K562 (cell line): ENCODE results near the gene DNAJC1. TPM values are rescaled to one million over a fixed set of nuclear protein-coding genes. Genes with fewer than 3 reads are reported as not detected.
"Not testable (repeated sequence)": the region's sequence is repeated elsewhere in the genome, so short reads cannot be mapped to it uniquely, and the experiment has no call there.

Experiments
- ATAC-seq: fragments of 200-7000 bp; cut with Tn5 transposase; 3 replicates; pipeline ENCODE4 v1.9.1; 2020; ENCODE audit warnings: moderate library complexity
- BruUV-seq: library from RNA; stranded (reverse); fragments of 400-500 nt; replicated peaks from 2 replicates; lab custom pipeline; 2021; lab: Mats Ljungman, UMichigan
- CTCF ChIA-PET: fragments of 300-600 bp; formaldehyde crosslinking; extraction: SDS; loops from one replicate; lab custom pipeline; 2021; ENCODE audit warnings: low intra/inter-chr PET ratio; lab: Yijun Ruan, JAX
- POLR2A ChIA-PET: fragments of 300-600, 350-650 bp; sonication (Branson Sonifier 250); formaldehyde crosslinking; extraction: SDS; loops from one replicate; lab custom pipeline; 2021; ENCODE audit warnings: antibody characterized with exemption, inconsistent platforms; lab: Yijun Ruan, JAX
- DNase-seq, 4 experiments: peaks; one replicate each; pipeline versions ENCODE4 v3.0.0 to v3.0.0-alpha.2; 2011 to 2018; ENCODE audit warnings: low spot score in 3 of 4, mixed read lengths in 3 of 4; ENCODE audit errors: extremely low read depth in 1 of 4
- FAIRE-seq: peaks from 2 replicates; lab custom pipeline; 2011; peaks lifted over from hg19 to GRCh38; lab: Jason Lieb, UNC
- H2AFZ ChIP-seq: 2 replicates; pipeline ENCODE4 v1.6.0; 2011; ENCODE audit warnings: low read depth, low read length, control low read depth, inconsistent platforms
- H3K27ac ChIP-seq: fragments of 200-600 bp; 3 replicates; pipeline ENCODE4 v1.8.0; 2011; ENCODE audit warnings: low read depth, mild to moderate bottlenecking, control low read depth, inconsistent platforms, low read length, moderate library complexity, mixed read lengths; ENCODE audit errors: extremely low read depth
- H3K27me3 ChIP-seq, 2 experiments: fragments of 300-600 bp in 1 of 2; 2 replicates in 1 of 2; 3 replicates in 1 of 2; pipeline versions ENCODE4 v1.6.0 to v1.8.0; 2011; ENCODE audit warnings: inconsistent platforms in 2 of 2, low read length in 2 of 2, mild to moderate bottlenecking in 1 of 2, mixed read lengths in 1 of 2, moderate library complexity in 1 of 2; ENCODE audit not compliant: control insufficient read depth in 2 of 2, insufficient read depth in 2 of 2
- H3K36me3 ChIP-seq: fragments of 300-600 bp; 3 replicates; pipeline ENCODE4 v1.8.0; 2011; ENCODE audit warnings: mild to moderate bottlenecking, low read length, inconsistent platforms; ENCODE audit not compliant: control insufficient read depth, insufficient read depth
- H3K4me1 ChIP-seq, 2 experiments: fragments of 200-600 bp in 1 of 2; replicated peaks in 1 of 2; 2 replicates in 1 of 2; 3 replicates in 1 of 2; pipeline versions ENCODE4 v1.5.1 to v1.8.0; 2011; ENCODE audit warnings: inconsistent platforms in 2 of 2, low read length in 2 of 2, mild to moderate bottlenecking in 1 of 2, mixed read lengths in 1 of 2, moderate library complexity in 1 of 2; ENCODE audit not compliant: control insufficient read depth in 2 of 2, insufficient read depth in 2 of 2
- H3K4me2 ChIP-seq: 2 replicates; pipeline ENCODE4 v1.6.1; 2011; ENCODE audit warnings: low read length, control low read depth, inconsistent platforms, mixed read lengths; ENCODE audit not compliant: insufficient read depth
- H3K4me3 ChIP-seq: fragments of 200-600 bp; sonication (generic), shearing (Covaris generic); 2 replicates; pipeline ENCODE4 v1.5.1; 2016; ENCODE audit warnings: control low read depth, inconsistent platforms
- H3K79me2 ChIP-seq: fragments of 200-600 bp; 3 replicates; pipeline ENCODE4 v1.8.0; 2011; ENCODE audit warnings: low read length, inconsistent platforms; ENCODE audit not compliant: control insufficient read depth, insufficient read depth
- H3K9ac ChIP-seq, 2 experiments: 2 replicates each; pipeline versions ENCODE4 v1.6.0 to v1.6.1; 2011; ENCODE audit warnings: low read depth in 2 of 2, low read length in 2 of 2, control low read depth in 1 of 2, inconsistent platforms in 1 of 2, mild to moderate bottlenecking in 1 of 2, mixed read lengths in 1 of 2; ENCODE audit not compliant: insufficient read depth in 1 of 2
- H3K9me1 ChIP-seq: one replicate; pipeline ENCODE4 v1.6.0; 2011; ENCODE audit warnings: inconsistent platforms, mild to moderate bottlenecking, low read length, moderate library complexity; ENCODE audit not compliant: control insufficient read depth, insufficient read depth
- H3K9me3 ChIP-seq: replicated peaks from 2 replicates; pipeline ENCODE4 v1.5.1; 2011; ENCODE audit warnings: low read depth, low read length, inconsistent platforms; ENCODE audit not compliant: control insufficient read depth, insufficient read depth
- H4K20me1 ChIP-seq: replicated peaks from 2 replicates; pipeline ENCODE4 v1.6.1; 2011; ENCODE audit warnings: low read length, inconsistent platforms, mixed read lengths; ENCODE audit not compliant: control insufficient read depth, insufficient read depth
- L3MBTL2 ChIP-seq: fragments of 450-650 bp; IDR thresholded peaks from 2 replicates; pipeline ENCODE4 v1.6.1; 2016; ENCODE audit warnings: mild to moderate bottlenecking, moderate library complexity
- SMAD3 ChIP-seq: fragments of 450-650 bp; formaldehyde crosslinking; conservative IDR thresholded peaks from 2 replicates; pipeline ENCODE4 v1.4.0; 2020; ENCODE audit warnings: mild to moderate bottlenecking
- SREBF1 ChIP-seq: fragments of 150-350 bp; IDR thresholded peaks from 2 replicates; pipeline ENCODE4 v1.6.1; 2014; ENCODE audit warnings: antibody characterized with exemption, low read depth, low read length, borderline replicate concordance
- WGBS: fragments of 100-300 bp; shearing (Covaris generic); methylation state at CpG from one replicate; pipeline ENCODE4 v1.1.6; 2016; ENCODE audit warnings: low coverage, mixed read lengths; ENCODE audit not compliant: insufficient coverage; ENCODE audit errors: missing lambda C conversion rate; 5-methylcytosine and 5-hydroxymethylcytosine counted together
- in situ Hi-C: fragments of 300-500 bp; cut with MboI; formaldehyde crosslinking; loops from 4 replicates; pipeline ENCODE4 v1.15.0; 2018; ENCODE audit warnings: inconsistent platforms, mixed read lengths
- intact Hi-C: fragments of 100-400 bp; cut with micrococcal nuclease; formaldehyde crosslinking; loops from 2 replicates; pipeline ENCODE4 v1.14.2; 2022
- polyA plus RNA-seq, 8 experiments: library from polyadenylated mRNA; depleted of rRNA in 4 of 8; stranded (reverse) in 5 of 8; unstranded in 3 of 8; fragments of >200 nt; fragmentation: Nextera tagmentation in 2 of 8; fragmentation: Illumina TruSeq in 1 of 8; extraction: Ambion mirVana in 2 of 8; extraction: Trizol in 1 of 8; gene quantifications; 2 replicates each; pipeline versions ENCODE4 v1.2.1 to v1.2.3, GENCODE V29; 2011 to 2014; ENCODE audit warnings: inconsistent platforms in 1 of 8, missing spikeins in 1 of 8
- total RNA-seq, 7 experiments: library from RNA; depleted of rRNA in 6 of 7; stranded (reverse); fragments of >200 nt in 6 of 7; fragmentation: Illumina TruSeq in 2 of 7; extraction: Trizol in 2 of 7; gene quantifications; 2 replicates each; pipeline versions ENCODE4 v1.2.1 to v1.2.3, GENCODE V29; 2011 to 2021; ENCODE audit warnings: low replicate concordance in 1 of 7

DNAJC1 gene
- total and polyA plus RNA-seq, 9 of the 15 experiments (the other 6 are each of a cell fraction or from before 2014, with no cell fraction given), result 5.4 to 77.6 (median 40.3) TPM

DNA sequence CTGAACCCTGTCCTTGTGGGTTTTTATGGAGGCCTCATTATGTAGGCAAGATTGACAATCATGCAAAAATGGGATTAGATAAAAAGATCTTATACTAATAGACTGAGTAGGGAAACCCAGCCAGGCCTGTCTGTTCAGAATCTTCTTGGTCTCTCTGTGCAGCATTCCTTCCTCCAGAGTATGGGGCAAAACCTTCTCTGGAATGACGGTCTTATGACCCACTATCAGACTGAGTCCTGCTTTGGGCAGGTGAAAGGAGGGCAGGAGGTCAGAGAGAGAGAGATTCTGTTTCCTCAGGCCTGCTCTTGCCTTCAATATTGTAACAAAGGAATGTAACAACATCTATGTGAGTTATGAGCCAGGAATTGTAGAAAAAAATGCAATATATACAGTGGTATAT lies 182.6 kb downstream of the DNAJC1 start:
- ChIA-PET POLR2A (no interaction called here), CTCF (no interaction called here)
- 50% methylated on average over 1 of the region's 1 CpG for WGBS
- no peak for TF ChIP-seq L3MBTL2
- no peak for TF ChIP-seq SREBF1
- TF ChIP-seq SMAD3 (CRISPR knock-in tag), result no peak
- no TSS peak for BruUV-seq
- Histone ChIP-seq H3K4me3 (no peak overlapping the region), H3K27me3 (no peaks in the 10 kb centered on the region), H4K20me1 (no peaks in the 10 kb centered on the region), H3K36me3 (no peaks in the 10 kb centered on the region), H3K9ac (no peak overlapping the region), H3K79me2 (no peaks in the 10 kb centered on the region), H3K27ac (no peak overlapping the region), H2AFZ (no peak overlapping the region), H3K9me1 (no peaks in the 10 kb centered on the region), H3K4me1 (peaks cover 0 to 2% of the 10 kb centered on the region in 2 experiments; a peak in 2 of 5 replicates), H3K4me2 (no peak overlapping the region), H3K9me3 (no peaks in the 10 kb centered on the region)
- in situ Hi-C loops, result no loop called here
- intact Hi-C loops, result no loop called here
- no peak for DNase-seq
- FAIRE-seq, result no peak
- ATAC-seq, result no peak

DNA sequence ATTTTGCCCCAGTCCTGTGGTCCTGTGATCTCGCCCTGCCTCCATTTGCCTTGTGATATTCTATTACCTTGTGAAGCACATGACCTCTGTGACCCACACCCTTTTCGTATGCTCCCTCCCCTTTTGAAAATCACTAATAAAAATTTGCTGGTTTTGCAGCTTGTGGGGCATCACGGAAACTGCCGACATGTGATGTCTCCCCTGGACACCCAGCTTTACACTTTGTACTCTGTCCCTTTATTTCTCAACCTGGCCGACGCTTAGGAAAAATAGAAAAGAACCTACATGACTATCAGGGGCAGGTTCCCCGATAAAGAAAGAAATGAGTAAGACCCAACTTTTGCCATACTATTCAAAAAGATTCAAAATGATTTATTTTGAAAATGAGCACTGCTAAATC lies 185.1 kb downstream of the DNAJC1 start:
- H3K9me3 ChIP-seq, DNase-seq, H3K27me3 ChIP-seq, CTCF ChIA-PET, H3K9me1 ChIP-seq, H2AFZ ChIP-seq, BruUV-seq, intact Hi-C loops, FAIRE-seq, H3K4me2 ChIP-seq, H3K36me3 ChIP-seq, H4K20me1 ChIP-seq, POLR2A ChIA-PET, ATAC-seq, H3K4me3 ChIP-seq, in situ Hi-C loops, H3K9ac ChIP-seq, H3K79me2 ChIP-seq, H3K27ac ChIP-seq, H3K4me1 ChIP-seq: not testable (repeated sequence)
- 88% methylated on average over 7 of the region's 7 CpGs for WGBS
